Progenitor cell of endocrine pancreas (in vitro differentiated cells): Measurements from ENCODE around the gene MYL2. TPM values are rescaled to one million over a fixed set of nuclear protein-coding genes. Genes with fewer than 3 reads are reported as not detected.

Experiments used
- DNase-seq: peaks from one replicate; pipeline ENCODE4 v3.0.0; 2021; ENCODE audit warnings: low spot score; ENCODE audit not compliant: unreplicated experiment
- H3K27ac Mint-ChIP-seq: 2 replicates; pipeline ENCODE4 v1.8.0; 2021; ENCODE audit warnings: mild to moderate bottlenecking, moderate library complexity, mixed read lengths
- H3K27me3 Mint-ChIP-seq: 2 replicates; pipeline ENCODE4 v1.8.0; 2021; ENCODE audit warnings: mixed read lengths
- H3K36me3 Mint-ChIP-seq: 2 replicates; pipeline ENCODE4 v1.8.0; 2022; ENCODE audit warnings: mixed read lengths; ENCODE audit not compliant: insufficient read depth
- H3K4me1 Mint-ChIP-seq: 2 replicates; pipeline ENCODE4 v1.8.0; 2021; ENCODE audit warnings: low read depth, mixed read lengths
- H3K4me3 Mint-ChIP-seq: 2 replicates; pipeline ENCODE4 v1.8.0; 2021; ENCODE audit warnings: low read depth, mild to moderate bottlenecking, moderate library complexity, mixed read lengths
- H3K9me3 Mint-ChIP-seq: 2 replicates; pipeline ENCODE4 v1.8.0; 2021; ENCODE audit warnings: low read depth, mixed read lengths
- CTCF ChIP-seq: fragments of 200-600 bp; sonication (generic); IDR thresholded peaks from one replicate; pipeline ENCODE4 v1.5.0; 2021; ENCODE audit warnings: antibody characterized with exemption, mild to moderate bottlenecking; ENCODE audit not compliant: unreplicated experiment
- total RNA-seq: library from RNA; stranded (reverse); gene quantifications from 2 replicates; pipeline ENCODE4 v1.2.1, GENCODE V29; 2021

Gene MYL2
- total RNA-seq, 1 donor from 2014 or later, result not detected

- Mint-ChIP-seq H3K27ac (no peak overlapping the region), H3K4me3 (no peak overlapping the region), H3K9me3 (no peaks in the 10 kb centered on the region), H3K27me3 (no peaks in the 10 kb centered on the region), H3K36me3 (no peaks in the 10 kb centered on the region), H3K4me1 (no peaks in the 10 kb centered on the region)
- no peak for DNase-seq
- TF ChIP-seq CTCF, result no peak
Measured at GRCh38 chr12:110861729-110862128, 58.6 kb downstream of the MYL2 start.

Other genes with a start within 250 kb of the MYL2 start
- gene HVCN1, start 231.5 kb downstream of the MYL2 start, total RNA-seq, result 4.2 and 5.0 TPM in 2 replicates
- 164 TPM in 2 replicates for gene PPP1CC, start 177.7 kb downstream of the MYL2 start, total RNA-seq
- not detected in 2 replicates for gene CCDC63, start 73.6 kb downstream of the MYL2 start, total RNA-seq
- gene CUX2, start 113.6 kb upstream of the MYL2 start, total RNA-seq, result 49.6 and 58.1 TPM in 2 replicates